Panc1 (cell line): ENCODE results near the gene TERT.

ENCODE experiments used
- REST ChIP-seq, 2 experiments: IDR thresholded peaks; 2 replicates each; pipeline ENCODE4 v1.6.1; 2011 to 2012; ENCODE audit warnings: low read depth in 2 of 2, control low read depth in 1 of 2, low read length in 1 of 2, mild to moderate bottlenecking in 1 of 2, moderate library complexity in 1 of 2; ENCODE audit not compliant: insufficient read depth in 1 of 2
- TCF7L2 ChIP-seq: IDR thresholded peaks from 2 replicates; pipeline ENCODE4 v1.6.1; 2011; ENCODE audit warnings: mild to moderate bottlenecking, low read depth, low read length, inconsistent platforms
- TF ChIP-seq, protein P1 (sequence below): fragments of 450-650 bp; IDR thresholded peaks from 2 replicates; pipeline ENCODE4 v1.5.1; 2017; ENCODE audit warnings: mild to moderate bottlenecking

DNA sequence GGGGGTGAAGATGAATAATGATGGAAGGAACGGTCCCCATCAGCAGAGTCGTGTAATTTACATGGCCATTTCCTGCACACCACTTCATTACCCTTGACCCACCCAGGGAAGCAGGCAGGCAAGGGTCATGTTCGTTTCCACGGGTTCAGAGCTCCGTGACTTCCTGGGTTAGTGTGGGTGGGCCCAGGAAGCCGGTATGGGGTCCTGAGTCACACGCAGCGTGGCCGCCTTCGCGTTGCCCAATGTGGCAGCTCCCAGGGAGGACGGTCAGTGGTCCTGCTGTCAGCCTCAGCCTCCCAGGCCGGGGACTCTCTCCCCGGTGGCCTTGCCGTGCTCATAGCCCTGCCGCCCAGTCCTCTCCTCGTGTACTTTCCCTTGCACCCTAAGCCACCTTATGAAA lies 5.1 kb upstream of the TERT start:
- no peak for TF ChIP-seq TCF7L2
- no peak for TF ChIP-seq REST (IDR thresholded peaks at IDR 0.05; ENCODE audit: insufficient read depth in 1 of 2, low read depth in 2 of 2, low read length in 1 of 2)
- TF ChIP-seq, protein P1, sequence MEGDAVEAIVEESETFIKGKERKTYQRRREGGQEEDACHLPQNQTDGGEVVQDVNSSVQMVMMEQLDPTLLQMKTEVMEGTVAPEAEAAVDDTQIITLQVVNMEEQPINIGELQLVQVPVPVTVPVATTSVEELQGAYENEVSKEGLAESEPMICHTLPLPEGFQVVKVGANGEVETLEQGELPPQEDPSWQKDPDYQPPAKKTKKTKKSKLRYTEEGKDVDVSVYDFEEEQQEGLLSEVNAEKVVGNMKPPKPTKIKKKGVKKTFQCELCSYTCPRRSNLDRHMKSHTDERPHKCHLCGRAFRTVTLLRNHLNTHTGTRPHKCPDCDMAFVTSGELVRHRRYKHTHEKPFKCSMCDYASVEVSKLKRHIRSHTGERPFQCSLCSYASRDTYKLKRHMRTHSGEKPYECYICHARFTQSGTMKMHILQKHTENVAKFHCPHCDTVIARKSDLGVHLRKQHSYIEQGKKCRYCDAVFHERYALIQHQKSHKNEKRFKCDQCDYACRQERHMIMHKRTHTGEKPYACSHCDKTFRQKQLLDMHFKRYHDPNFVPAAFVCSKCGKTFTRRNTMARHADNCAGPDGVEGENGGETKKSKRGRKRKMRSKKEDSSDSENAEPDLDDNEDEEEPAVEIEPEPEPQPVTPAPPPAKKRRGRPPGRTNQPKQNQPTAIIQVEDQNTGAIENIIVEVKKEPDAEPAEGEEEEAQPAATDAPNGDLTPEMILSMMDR: no peak
